Mammary epithelial cell (primary cell): ENCODE measurements around the gene RNF4.

Experiments
- EZH2 ChIP-seq: IDR thresholded peaks from 2 replicates; pipeline ENCODE4 v1.6.1; 2012; ENCODE audit warnings: low read length, inconsistent platforms, borderline replicate concordance
- TF ChIP-seq, protein P1 (sequence below), 2 donors: IDR thresholded peaks in 1 of 2; conservative IDR thresholded peaks in 1 of 2; 2 replicates each; pipeline ENCODE4 v1.5.1; 2011 to 2012; ENCODE audit warnings: inconsistent platforms in 2 of 2, low read length in 2 of 2, mild to moderate bottlenecking in 2 of 2, control low read depth in 1 of 2, low read depth in 1 of 2; ENCODE audit not compliant: insufficient read depth in 1 of 2; ENCODE audit errors: extremely low read depth in 1 of 2

DNA sequence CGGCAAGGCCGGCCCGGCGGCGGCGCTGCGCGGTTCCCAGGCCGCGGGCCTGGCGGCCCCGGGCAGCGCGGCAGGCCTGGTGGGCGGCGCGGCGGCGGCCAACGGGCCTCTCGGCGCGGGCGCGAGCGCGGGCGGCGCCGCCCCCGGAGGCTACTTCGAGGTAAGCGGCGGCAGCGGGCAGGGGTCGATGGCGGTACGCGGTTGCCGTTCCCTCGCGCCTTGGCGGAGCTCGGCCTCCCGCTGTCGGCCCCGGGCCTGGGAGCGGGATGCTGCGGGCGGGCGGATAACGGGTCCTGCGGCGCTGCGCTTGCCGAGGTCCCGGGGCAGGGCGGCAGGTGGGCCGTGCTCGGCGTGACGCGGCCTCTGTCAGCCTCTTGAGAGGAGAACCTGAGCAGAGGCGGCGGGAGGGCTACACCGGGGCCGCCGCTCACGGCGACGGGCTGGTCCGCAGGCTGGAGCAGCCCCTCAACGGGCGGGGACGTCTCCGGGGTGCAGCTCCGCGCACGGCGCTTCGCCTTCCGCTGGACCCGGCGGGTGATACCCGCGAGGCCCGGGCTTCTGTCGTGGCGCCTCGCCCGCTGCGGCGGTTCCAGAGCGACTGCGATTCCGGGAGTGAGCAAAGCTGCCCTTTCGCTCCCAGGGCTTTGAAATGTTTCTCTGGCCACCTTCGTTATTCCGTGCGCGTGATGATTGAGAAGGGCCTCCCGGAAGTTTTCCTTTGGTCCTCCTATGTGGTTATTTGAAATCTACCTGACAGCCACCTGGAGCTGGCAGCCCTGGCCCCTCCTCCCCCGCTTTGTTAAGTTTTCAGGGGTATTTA is 68.3 kb downstream of the RNF4 start:
- TF ChIP-seq EZH2, result no peak
- TF ChIP-seq, protein P1, sequence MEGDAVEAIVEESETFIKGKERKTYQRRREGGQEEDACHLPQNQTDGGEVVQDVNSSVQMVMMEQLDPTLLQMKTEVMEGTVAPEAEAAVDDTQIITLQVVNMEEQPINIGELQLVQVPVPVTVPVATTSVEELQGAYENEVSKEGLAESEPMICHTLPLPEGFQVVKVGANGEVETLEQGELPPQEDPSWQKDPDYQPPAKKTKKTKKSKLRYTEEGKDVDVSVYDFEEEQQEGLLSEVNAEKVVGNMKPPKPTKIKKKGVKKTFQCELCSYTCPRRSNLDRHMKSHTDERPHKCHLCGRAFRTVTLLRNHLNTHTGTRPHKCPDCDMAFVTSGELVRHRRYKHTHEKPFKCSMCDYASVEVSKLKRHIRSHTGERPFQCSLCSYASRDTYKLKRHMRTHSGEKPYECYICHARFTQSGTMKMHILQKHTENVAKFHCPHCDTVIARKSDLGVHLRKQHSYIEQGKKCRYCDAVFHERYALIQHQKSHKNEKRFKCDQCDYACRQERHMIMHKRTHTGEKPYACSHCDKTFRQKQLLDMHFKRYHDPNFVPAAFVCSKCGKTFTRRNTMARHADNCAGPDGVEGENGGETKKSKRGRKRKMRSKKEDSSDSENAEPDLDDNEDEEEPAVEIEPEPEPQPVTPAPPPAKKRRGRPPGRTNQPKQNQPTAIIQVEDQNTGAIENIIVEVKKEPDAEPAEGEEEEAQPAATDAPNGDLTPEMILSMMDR (conservative IDR thresholded peaks at IDR 0.05 in 1 of 2, IDR thresholded peaks at IDR 0.05 in 1 of 2; ENCODE audit: extremely low read depth in 1 of 2, insufficient read depth in 1 of 2, low read depth in 1 of 2, low read length in 2 of 2), result no peak
